Natural killer cell (primary cell): ENCODE results near the gene MAPK8IP1. TPM values are rescaled to one million over a fixed set of nuclear protein-coding genes. Genes with fewer than 3 reads are reported as not detected.

Experiments
- ATAC-seq, 3 donors: fragments of 150-1000 bp in 2 of 3; fragments of 200-7000 bp in 1 of 3; cut with Tn5 transposase; 1 replicate in 1 of 3; 2 replicates in 2 of 3; pipeline ENCODE4 v1.10.0; 2021; ENCODE audit warnings: mild to moderate bottlenecking in 2 of 3, moderate library complexity in 2 of 3
- DNase-seq, 2 donors: peaks; one replicate each; pipeline versions ENCODE4 v3.0.0 to v3.0.0-alpha.2; 2013 to 2021; ENCODE audit warnings: mixed read lengths in 1 of 2
- H3K27ac ChIP-seq: one replicate; pipeline ENCODE4 v1.5.1; 2013; ENCODE audit warnings: mild to moderate bottlenecking, low read length
- H3K27me3 ChIP-seq: one replicate; pipeline ENCODE4 v1.6.1; 2013; ENCODE audit warnings: low read length; ENCODE audit not compliant: control insufficient read depth, insufficient read depth
- H3K36me3 ChIP-seq: one replicate; pipeline ENCODE4 v1.6.1; 2013; ENCODE audit warnings: low read length; ENCODE audit not compliant: control insufficient read depth, insufficient read depth
- H3K4me1 ChIP-seq: one replicate; pipeline ENCODE4 v1.6.1; 2013; ENCODE audit warnings: low read length; ENCODE audit not compliant: control insufficient read depth, insufficient read depth
- H3K4me3 ChIP-seq: one replicate; pipeline ENCODE4 v1.5.1; 2013; ENCODE audit warnings: low read length
- H3K9me3 ChIP-seq: one replicate; pipeline ENCODE4 v1.6.1; 2013; ENCODE audit warnings: low read length; ENCODE audit not compliant: control insufficient read depth, insufficient read depth
- H3K27ac Mint-ChIP-seq, 2 donors: one replicate each; pipeline ENCODE4 v1.8.0; 2022; ENCODE audit warnings: mild to moderate bottlenecking in 2 of 2, mixed read lengths in 2 of 2, moderate library complexity in 1 of 2
- H3K27me3 Mint-ChIP-seq, 2 donors: one replicate each; pipeline ENCODE4 v1.8.0; 2022; ENCODE audit warnings: low read depth in 2 of 2, mixed read lengths in 2 of 2
- H3K36me3 Mint-ChIP-seq: one replicate; pipeline ENCODE4 v1.8.0; 2022; ENCODE audit warnings: mixed read lengths
- H3K4me1 Mint-ChIP-seq, 2 donors: one replicate each; pipeline ENCODE4 v1.8.0; 2022; ENCODE audit warnings: mixed read lengths in 2 of 2
- H3K4me3 Mint-ChIP-seq: one replicate; pipeline ENCODE4 v1.8.0; 2022; ENCODE audit warnings: mild to moderate bottlenecking, moderate library complexity, mixed read lengths
- H3K9me3 Mint-ChIP-seq, 2 donors: one replicate each; pipeline ENCODE4 v1.8.0; 2022; ENCODE audit warnings: mixed read lengths in 2 of 2
- CTCF ChIP-seq: fragments of 200-600 bp; IDR thresholded peaks from one replicate; pipeline ENCODE4 v1.8.0; 2022; ENCODE audit warnings: antibody characterized with exemption
- WGBS: methylation state at CpG from one replicate; pipeline ENCODE4 v1.1.7; 2013; ENCODE audit warnings: missing lambda C conversion rate; ENCODE audit not compliant: insufficient coverage; 5-methylcytosine and 5-hydroxymethylcytosine counted together
- intact Hi-C: fragments of 100-400 bp; cut with micrococcal nuclease; formaldehyde crosslinking; loops from one replicate; pipeline ENCODE4 v1.14.2; 2022
- total RNA-seq, 4 donors: library from RNA; stranded (reverse); fragments of 120-200 nt in 1 of 4; gene quantifications; one replicate each; pipeline versions ENCODE4 v1.2.3 to v1.2.4, GENCODE V29; 2013 to 2022

Gene MAPK8IP1
- total RNA-seq, 3 donors from 2014 or later (not counting 1 experiment from before 2014, with no cell fraction given): 9.7 to 21.5 (median 13.9) TPM

GRCh38 chr11:45949992-45950407 lies 64.5 kb downstream of the MAPK8IP1 start:
- H3K27me3 ChIP-seq: no peaks in the 10 kb centered on the region
- 86% methylated on average over 1 of the region's 1 CpG for WGBS
- DNase-seq (no peak), ATAC-seq (no peak)
- H3K4me3 ChIP-seq: no peak overlapping the region
- H3K9me3 Mint-ChIP-seq: no peaks in the 10 kb centered on the region
- TF ChIP-seq CTCF: no peak
- no peaks in the 10 kb centered on the region for H3K9me3 ChIP-seq
- no peak overlapping the region for H3K4me3 Mint-ChIP-seq
- H3K4me1 Mint-ChIP-seq: no peaks in the 10 kb centered on the region
- no peak overlapping the region for H3K27ac ChIP-seq
- intact Hi-C loops: no loop called here
- no peaks in the 10 kb centered on the region for H3K27me3 Mint-ChIP-seq
- no peak overlapping the region for H3K27ac Mint-ChIP-seq
- H3K4me1 ChIP-seq: no peaks in the 10 kb centered on the region
- H3K36me3 ChIP-seq: peaks cover 71% of the 10 kb centered on the region
- peaks cover 50% of the 10 kb centered on the region for H3K36me3 Mint-ChIP-seq

Other genes starting within 250 kb of the MAPK8IP1 start
- not detected for gene CHST1, start 220.0 kb upstream of the MAPK8IP1 start, total RNA-seq
- 10 to 100 TPM in 1 of 3 donors, 1 to 10 TPM in 2; 7.1 to 11.9 (median 9.5) TPM for gene SLC35C1, start 80.5 kb upstream of the MAPK8IP1 start, total RNA-seq
- gene CRY2, start 38.2 kb upstream of the MAPK8IP1 start, total RNA-seq: 100 to 1,000 TPM; 124 to 214 (median 141) TPM
- 1 to 10 TPM; 3.7 to 6.8 (median 3.9) TPM for gene FREY1, start 21.6 kb downstream of the MAPK8IP1 start, total RNA-seq
- 10 to 100 TPM; 61.3 to 75.8 (median 67.6) TPM for gene PEX16, start 32.2 kb downstream of the MAPK8IP1 start, total RNA-seq
- gene LARGE2, start 37.0 kb downstream of the MAPK8IP1 start, total RNA-seq: 1 to 10 TPM in 2 of 3 donors, under 1 TPM in 1; 0.40 to 1.7 (median 1.0) TPM
- 100 to 1,000 TPM; 138 to 147 (median 139) TPM for gene PHF21A, start 235.8 kb downstream of the MAPK8IP1 start, total RNA-seq